GM19328 (cell line): ENCODE data around the gene SSX2IP.

Experiments
- ATAC-seq: cut with Tn5 transposase; IDR thresholded peaks from one replicate; pipeline ENCODE4 v1.9.1; 2021; ENCODE audit warnings: mild to moderate bottlenecking, moderate library complexity; ENCODE audit not compliant: unreplicated experiment

Gene SSX2IP

GRCh38 chr1:84711869-84712268 lies 21.6 kb upstream of the SSX2IP start:
- ATAC-seq, result no peak

GRCh38 chr1:84711121-84711520 lies 20.9 kb upstream of the SSX2IP start:
- no peak for ATAC-seq

GRCh38 chr1:84709131-84709530 lies 18.9 kb upstream of the SSX2IP start:
- ATAC-seq, result no peak

GRCh38 chr1:84708031-84708430 lies 17.8 kb upstream of the SSX2IP start:
- ATAC-seq, result no peak

GRCh38 chr1:84705513-84705912 lies 15.3 kb upstream of the SSX2IP start:
- no peak for ATAC-seq

- no peak for ATAC-seq
These were observed 14.7 kb upstream of the SSX2IP start for GRCh38 chr1:84704872-84705417.

GRCh38 chr1:84703431-84703830 lies 13.2 kb upstream of the SSX2IP start:
- no peak for ATAC-seq

GRCh38 chr1:84702143-84702542 lies 11.9 kb upstream of the SSX2IP start:
- ATAC-seq, result no peak

GRCh38 chr1:84701376-84701775 lies 11.1 kb upstream of the SSX2IP start:
- ATAC-seq, result no peak

GRCh38 chr1:84700070-84700469 lies 9.8 kb upstream of the SSX2IP start:
- peak; percentile 74 for ATAC-seq

GRCh38 chr1:84698151-84699110 lies 8.2 kb upstream of the SSX2IP start:
- ATAC-seq, result no peak

- no peak for ATAC-seq
These were observed 3.5 kb upstream of the SSX2IP start for GRCh38 chr1:84693785-84694184.

- ATAC-seq, result no peak
These were observed 2.7 kb upstream of the SSX2IP start for GRCh38 chr1:84693005-84693404.

GRCh38 chr1:84692391-84692790 lies 2.1 kb upstream of the SSX2IP start:
- no peak for ATAC-seq

GRCh38 chr1:84691122-84691783 lies 992 bp upstream of the SSX2IP start:
- no peak for ATAC-seq

GRCh38 chr1:84689514-84690396 lies 506 bp downstream of the SSX2IP start:
- ATAC-seq, result peak; percentile 47

- ATAC-seq, result no peak
These were observed 1.7 kb downstream of the SSX2IP start for GRCh38 chr1:84688463-84689061.

GRCh38 chr1:84687714-84688462 lies 2.4 kb downstream of the SSX2IP start:
- ATAC-seq, result no peak

GRCh38 chr1:84686223-84686622 lies 4.0 kb downstream of the SSX2IP start:
- no peak for ATAC-seq

- no peak for ATAC-seq
These were observed 6.8 kb downstream of the SSX2IP start for GRCh38 chr1:84683508-84683907.
